IMR-90 (cell line): Measurements from ENCODE around the gene AQP12B. TPM values are rescaled to one million over a fixed set of nuclear protein-coding genes. Genes with fewer than 3 reads are reported as not detected.

Experiments used
- ATAC-seq: fragments of 200-7000 bp; cut with Tn5 transposase; 2 replicates; pipeline ENCODE4 v1.9.1; 2020; ENCODE audit warnings: low read depth, mild to moderate bottlenecking, moderate library complexity
- BruUV-seq: library from RNA; stranded (reverse); fragments of 400-500 nt; replicated peaks from 2 replicates; lab custom pipeline; 2021; lab: Mats Ljungman, UMichigan
- CTCF ChIA-PET: fragments of 300-600 bp; formaldehyde crosslinking; extraction: SDS; loops from one replicate; lab custom pipeline; 2021; ENCODE audit warnings: antibody characterized with exemption; lab: Yijun Ruan, JAX
- POLR2A ChIA-PET: fragments of 300-600 bp; sonication (Branson Sonifier 250); formaldehyde crosslinking; loops from one replicate; lab custom pipeline; 2022; ENCODE audit warnings: antibody characterized with exemption; ENCODE audit not compliant: unreplicated experiment; lab: Charles Lee
- DNase-seq: peaks from one replicate; pipeline ENCODE4 v3.0.0; 2013
- H2AFZ ChIP-seq: replicated peaks from 2 replicates; pipeline ENCODE3; 2013; ENCODE audit warnings: low read length, mild to moderate bottlenecking; ENCODE audit not compliant: poor library complexity
- H2AK5ac ChIP-seq: 2 replicates; pipeline ENCODE4 v1.6.1; 2013; ENCODE audit warnings: low read depth, low read length, inconsistent platforms
- H2AK9ac ChIP-seq: replicated peaks from 2 replicates; pipeline ENCODE3; 2013; ENCODE audit warnings: mild to moderate bottlenecking, low read depth, low read length, moderate library complexity; ENCODE audit not compliant: poor library complexity
- H2BK120ac ChIP-seq: 2 replicates; pipeline ENCODE4 v1.6.1; 2013; ENCODE audit warnings: low read depth, low read length, inconsistent platforms
- H2BK15ac ChIP-seq: 3 replicates; pipeline ENCODE4 v1.6.1; 2013; ENCODE audit warnings: low read depth, low read length, inconsistent platforms
- H2BK20ac ChIP-seq: 2 replicates; pipeline ENCODE4 v1.6.1; 2013; ENCODE audit warnings: low read depth, mild to moderate bottlenecking, inconsistent platforms, low read length, moderate library complexity
- H2BK5ac ChIP-seq: 2 replicates; pipeline ENCODE4 v1.6.1; 2013; ENCODE audit warnings: mild to moderate bottlenecking, low read depth, low read length, inconsistent platforms; ENCODE audit not compliant: poor library complexity, severe bottlenecking
- H3K14ac ChIP-seq: replicated peaks from 2 replicates; pipeline ENCODE4 v1.6.1; 2013; ENCODE audit warnings: low read depth, low read length, inconsistent platforms
- H3K18ac ChIP-seq: 2 replicates; pipeline ENCODE4 v1.6.1; 2013; ENCODE audit warnings: low read depth, low read length, control low read depth
- H3K23ac ChIP-seq: 2 replicates; pipeline ENCODE4 v1.6.1; 2013; ENCODE audit warnings: low read depth, low read length, inconsistent platforms
- H3K27ac ChIP-seq: 2 replicates; pipeline ENCODE4 v1.5.1; 2013; ENCODE audit warnings: mild to moderate bottlenecking, control low read depth, low read length; ENCODE audit not compliant: insufficient read depth
- H3K27me3 ChIP-seq: 2 replicates; pipeline ENCODE4 v1.6.1; 2013; ENCODE audit warnings: low read length; ENCODE audit not compliant: control insufficient read depth, insufficient read depth
- H3K36me3 ChIP-seq: 2 replicates; pipeline ENCODE4 v1.6.1; 2013; ENCODE audit warnings: low read length, mixed read lengths; ENCODE audit not compliant: control insufficient read depth, insufficient read depth
- H3K4ac ChIP-seq: 2 replicates; pipeline ENCODE4 v1.6.1; 2013; ENCODE audit warnings: low read depth, low read length, inconsistent platforms
- H3K4me1 ChIP-seq: 2 replicates; pipeline ENCODE4 v1.6.1; 2013; ENCODE audit warnings: low read length, mixed read lengths; ENCODE audit not compliant: control insufficient read depth, insufficient read depth
- H3K4me2 ChIP-seq: 2 replicates; pipeline ENCODE4 v1.6.1; 2013; ENCODE audit warnings: low read depth, mild to moderate bottlenecking, control low read depth, low read length, moderate library complexity
- H3K4me3 ChIP-seq: 2 replicates; pipeline ENCODE4 v1.5.1; 2013; ENCODE audit warnings: low read depth, mild to moderate bottlenecking, control low read depth, low read length, moderate library complexity; ENCODE audit not compliant: insufficient read depth
- H3K56ac ChIP-seq: 2 replicates; pipeline ENCODE4 v1.6.1; 2013; ENCODE audit warnings: low read length, inconsistent platforms; ENCODE audit not compliant: insufficient read depth; ENCODE audit errors: extremely low read depth
- H3K79me1 ChIP-seq, 2 experiments: 2 replicates each; pipeline ENCODE4 v1.6.1; 2013; ENCODE audit warnings: low read length in 2 of 2, inconsistent platforms in 1 of 2, low read depth in 1 of 2
- H3K9ac ChIP-seq: 2 replicates; pipeline ENCODE4 v1.6.1; 2013; ENCODE audit warnings: low read depth, low read length, control low read depth
- H3K9me1 ChIP-seq: 2 replicates; pipeline ENCODE4 v1.6.1; 2013; ENCODE audit warnings: low read length, inconsistent platforms; ENCODE audit not compliant: insufficient read depth
- H3K9me3 ChIP-seq: 2 replicates; pipeline ENCODE4 v1.6.1; 2013; ENCODE audit warnings: low read length; ENCODE audit not compliant: control insufficient read depth, insufficient read depth
- H4K20me1 ChIP-seq: 2 replicates; pipeline ENCODE4 v1.6.1; 2013; ENCODE audit warnings: low read length, inconsistent platforms; ENCODE audit not compliant: insufficient read depth
- H4K5ac ChIP-seq: 2 replicates; pipeline ENCODE4 v1.6.1; 2013; ENCODE audit warnings: mild to moderate bottlenecking, low read depth, low read length, control low read depth
- H4K8ac ChIP-seq, 2 experiments: 2 replicates each; pipeline ENCODE4 v1.6.1; 2013; ENCODE audit warnings: low read depth in 2 of 2, low read length in 2 of 2, control low read depth in 1 of 2, inconsistent platforms in 1 of 2
- H4K91ac ChIP-seq: 2 replicates; pipeline ENCODE4 v1.6.1; 2013; ENCODE audit warnings: low read depth, low read length, inconsistent platforms; ENCODE audit not compliant: insufficient read depth
- BHLHE40 ChIP-seq: fragments of 150-350 bp; IDR thresholded peaks from 2 replicates; pipeline ENCODE4 v1.6.1; 2016; ENCODE audit warnings: mild to moderate bottlenecking, low read depth, low read length
- CEBPB ChIP-seq: IDR thresholded peaks from 2 replicates; pipeline ENCODE4 v1.6.1; 2012; ENCODE audit warnings: low read depth, low read length, improper control_type of control experiment
- FOS ChIP-seq: fragments of 150-350 bp; IDR thresholded peaks from 2 replicates; pipeline ENCODE4 v1.6.1; 2016; ENCODE audit warnings: low read depth, low read length
- MAFK ChIP-seq: IDR thresholded peaks from 2 replicates; pipeline ENCODE4 v1.6.1; 2012; ENCODE audit warnings: low read depth, low read length, improper control_type of control experiment
- MAZ ChIP-seq: IDR thresholded peaks from 2 replicates; pipeline ENCODE4 v1.6.1; 2012; ENCODE audit warnings: low read depth, mild to moderate bottlenecking, low read length, improper control_type of control experiment, moderate library complexity, borderline replicate concordance
- RFX5 ChIP-seq: IDR thresholded peaks from 2 replicates; pipeline ENCODE4 v1.8.0; 2012; ENCODE audit warnings: low read depth, mild to moderate bottlenecking, low read length, moderate library complexity
- WGBS, 2 experiments: methylation state at CpG; one replicate each; pipeline versions ENCODE4 v1.1.5 to v1.1.7; 2013; ENCODE audit warnings: missing lambda C conversion rate in 2 of 2; ENCODE audit not compliant: insufficient read length in 1 of 2; ENCODE audit errors: extremely low coverage in 2 of 2; 5-methylcytosine and 5-hydroxymethylcytosine counted together
- dilution Hi-C: fragments of 300-500 bp; cut with HindIII; formaldehyde crosslinking; loops from one replicate; pipeline ENCODE4 v1.14.3; 2018; ENCODE audit warnings: low sequenced_read_pairs; ENCODE audit not compliant: unreplicated experiment
- in situ Hi-C: fragments of 300-500 bp; cut with MboI; formaldehyde crosslinking; loops from 3 replicates; pipeline ENCODE4 v1.14.3; 2019; ENCODE audit warnings: low sequenced_read_pairs, inconsistent platforms, mixed read lengths
- intact Hi-C: fragments of 100-400 bp; cut with micrococcal nuclease; formaldehyde crosslinking; loops from 2 replicates; pipeline ENCODE4 v1.10.0; 2022
- polyA plus RNA-seq, 3 experiments: library from polyadenylated mRNA; depleted of rRNA; stranded (reverse); fragments of >200 nt; gene quantifications; 2 replicates each; pipeline ENCODE4 v1.2.3, GENCODE V29; 2012; ENCODE audit warnings: low replicate concordance in 1 of 3
- total RNA-seq: library from RNA; depleted of rRNA; stranded (reverse); fragments of >200 nt; gene quantifications from 2 replicates; pipeline ENCODE4 v1.2.3, GENCODE V29; 2012
- TF ChIP-seq, protein P1 (sequence below): fragments of 150-350 bp; IDR thresholded peaks from 2 replicates; pipeline ENCODE4 v1.6.1; 2017; ENCODE audit warnings: mild to moderate bottlenecking, antibody characterized with exemption, low read length, low read depth
- TF ChIP-seq, protein P2 (sequence below): conservative IDR thresholded peaks from 2 replicates; pipeline ENCODE4 v1.5.1; 2012; ENCODE audit warnings: mild to moderate bottlenecking, low read depth, low read length, improper control_type of control experiment
- TF ChIP-seq, protein P3 (sequence below): fragments of 150-350 bp; IDR thresholded peaks from 2 replicates; pipeline ENCODE4 v1.6.1; 2016; ENCODE audit warnings: low read depth, mild to moderate bottlenecking, low read length, moderate library complexity, borderline replicate concordance

The AQP12B gene
- total and polyA plus RNA-seq, 2 of the 4 experiments (the other 2 are of a cell fraction) = not detected

DNA sequence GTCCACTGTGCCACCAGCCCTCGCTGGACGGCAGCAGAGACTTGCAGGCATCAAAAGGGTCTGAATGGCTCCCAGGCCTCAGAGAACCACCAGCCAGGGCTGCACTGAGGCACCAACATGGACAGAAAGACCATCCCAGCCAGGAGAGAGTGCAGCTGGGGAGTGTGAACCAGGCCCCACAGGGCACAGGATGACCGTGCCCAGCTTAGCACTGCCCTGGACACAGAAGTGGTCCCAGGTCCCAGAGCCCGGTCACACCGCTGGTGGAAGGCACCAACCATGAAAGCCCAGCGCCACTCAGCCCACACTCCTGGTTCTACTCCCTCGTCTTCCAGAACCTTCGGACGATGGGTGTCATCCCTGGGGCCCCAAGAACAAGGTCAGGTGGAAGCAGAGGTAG is 29.4 kb upstream of the AQP12B start:
- Histone ChIP-seq H3K9me1 (no peaks in the 10 kb centered on the region), H2AK5ac (no peak overlapping the region), H2AFZ (no peak overlapping the region), H2BK15ac (no peak overlapping the region), H3K4me1 (no peaks in the 10 kb centered on the region), H3K9ac (no peak overlapping the region), H4K8ac (no peak overlapping the region), H2AK9ac (no peak overlapping the region), H3K27me3 (peaks cover 52% of the 10 kb centered on the region), H2BK5ac (no peak overlapping the region), H3K14ac (no peak overlapping the region), H3K18ac (no peak overlapping the region), H3K4me3 (no peak overlapping the region), H3K9me3 (no peaks in the 10 kb centered on the region), H3K79me1 (no peaks in the 10 kb centered on the region), H2BK20ac (no peak overlapping the region), H3K36me3 (no peaks in the 10 kb centered on the region), H3K56ac (no peak overlapping the region), H4K5ac (no peak overlapping the region), H3K23ac (no peak overlapping the region), H3K4me2 (no peak overlapping the region), H3K4ac (no peak overlapping the region), H2BK120ac (no peak overlapping the region), H4K20me1 (no peaks in the 10 kb centered on the region), H4K91ac (no peak overlapping the region), H3K27ac (no peak overlapping the region)
- BruUV-seq = no TSS peak
- POLR2A ChIA-PET = no interaction called here
- DNase-seq (no peak), ATAC-seq (no peak)
- 64% methylated on average over 2 of the region's 9 CpGs; no CpG with 5 or more reads in 1 of the 2 experiments for WGBS, 2 experiments
- in situ Hi-C loops (no loop called here), intact Hi-C loops (no loop called here), dilution Hi-C loops (no loop called here)
- TF ChIP-seq CEBPB = no peak
- TF ChIP-seq BHLHE40 = no peak
- no peak for TF ChIP-seq MAZ
- TF ChIP-seq MAFK = no peak
- TF ChIP-seq, protein P1, sequence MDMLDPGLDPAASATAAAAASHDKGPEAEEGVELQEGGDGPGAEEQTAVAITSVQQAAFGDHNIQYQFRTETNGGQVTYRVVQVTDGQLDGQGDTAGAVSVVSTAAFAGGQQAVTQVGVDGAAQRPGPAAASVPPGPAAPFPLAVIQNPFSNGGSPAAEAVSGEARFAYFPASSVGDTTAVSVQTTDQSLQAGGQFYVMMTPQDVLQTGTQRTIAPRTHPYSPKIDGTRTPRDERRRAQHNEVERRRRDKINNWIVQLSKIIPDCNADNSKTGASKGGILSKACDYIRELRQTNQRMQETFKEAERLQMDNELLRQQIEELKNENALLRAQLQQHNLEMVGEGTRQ = no peak
- TF ChIP-seq, protein P2, sequence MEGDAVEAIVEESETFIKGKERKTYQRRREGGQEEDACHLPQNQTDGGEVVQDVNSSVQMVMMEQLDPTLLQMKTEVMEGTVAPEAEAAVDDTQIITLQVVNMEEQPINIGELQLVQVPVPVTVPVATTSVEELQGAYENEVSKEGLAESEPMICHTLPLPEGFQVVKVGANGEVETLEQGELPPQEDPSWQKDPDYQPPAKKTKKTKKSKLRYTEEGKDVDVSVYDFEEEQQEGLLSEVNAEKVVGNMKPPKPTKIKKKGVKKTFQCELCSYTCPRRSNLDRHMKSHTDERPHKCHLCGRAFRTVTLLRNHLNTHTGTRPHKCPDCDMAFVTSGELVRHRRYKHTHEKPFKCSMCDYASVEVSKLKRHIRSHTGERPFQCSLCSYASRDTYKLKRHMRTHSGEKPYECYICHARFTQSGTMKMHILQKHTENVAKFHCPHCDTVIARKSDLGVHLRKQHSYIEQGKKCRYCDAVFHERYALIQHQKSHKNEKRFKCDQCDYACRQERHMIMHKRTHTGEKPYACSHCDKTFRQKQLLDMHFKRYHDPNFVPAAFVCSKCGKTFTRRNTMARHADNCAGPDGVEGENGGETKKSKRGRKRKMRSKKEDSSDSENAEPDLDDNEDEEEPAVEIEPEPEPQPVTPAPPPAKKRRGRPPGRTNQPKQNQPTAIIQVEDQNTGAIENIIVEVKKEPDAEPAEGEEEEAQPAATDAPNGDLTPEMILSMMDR = no peak
- TF ChIP-seq RFX5 = no peak
- TF ChIP-seq, protein P3, sequence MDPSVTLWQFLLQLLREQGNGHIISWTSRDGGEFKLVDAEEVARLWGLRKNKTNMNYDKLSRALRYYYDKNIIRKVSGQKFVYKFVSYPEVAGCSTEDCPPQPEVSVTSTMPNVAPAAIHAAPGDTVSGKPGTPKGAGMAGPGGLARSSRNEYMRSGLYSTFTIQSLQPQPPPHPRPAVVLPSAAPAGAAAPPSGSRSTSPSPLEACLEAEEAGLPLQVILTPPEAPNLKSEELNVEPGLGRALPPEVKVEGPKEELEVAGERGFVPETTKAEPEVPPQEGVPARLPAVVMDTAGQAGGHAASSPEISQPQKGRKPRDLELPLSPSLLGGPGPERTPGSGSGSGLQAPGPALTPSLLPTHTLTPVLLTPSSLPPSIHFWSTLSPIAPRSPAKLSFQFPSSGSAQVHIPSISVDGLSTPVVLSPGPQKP = no peak
- no peak for TF ChIP-seq FOS
- CTCF ChIA-PET = no interaction called here
